HUES64 (cell line): ENCODE results near the gene SLC35F5.
"Not testable (repeated sequence)": the region's sequence is repeated elsewhere in the genome, so short reads cannot be mapped to it uniquely, and the experiment has no call there.

Experiments
- H3K27ac ChIP-seq: 2 replicates; pipeline ENCODE4 v1.7.0; 2013; ENCODE audit warnings: low read depth, low read length, inconsistent platforms
- H3K27me3 ChIP-seq: 2 replicates; pipeline ENCODE4 v1.6.1; 2013; ENCODE audit warnings: mild to moderate bottlenecking, low read length; ENCODE audit not compliant: insufficient read depth
- H3K36me3 ChIP-seq: 2 replicates; pipeline ENCODE4 v1.6.1; 2013; ENCODE audit warnings: mild to moderate bottlenecking, low read length; ENCODE audit not compliant: insufficient read depth
- H3K4me1 ChIP-seq: 2 replicates; pipeline ENCODE4 v1.6.1; 2013; ENCODE audit warnings: mild to moderate bottlenecking, low read length, moderate library complexity; ENCODE audit not compliant: insufficient read depth
- H3K4me3 ChIP-seq: 2 replicates; pipeline ENCODE4 v1.5.1; 2013; ENCODE audit warnings: mild to moderate bottlenecking, low read length, moderate library complexity
- H3K9ac ChIP-seq: 2 replicates; pipeline ENCODE4 v1.6.1; 2013; ENCODE audit warnings: mild to moderate bottlenecking, low read depth, low read length
- H3K9me3 ChIP-seq: 2 replicates; pipeline ENCODE4 v1.6.1; 2013; ENCODE audit warnings: low read depth, low read length; ENCODE audit not compliant: insufficient read depth
- WGBS: fragments of 150-250, 120-280 bp; methylation state at CpG from one replicate; pipeline ENCODE4 v1.1.7; 2013; ENCODE audit warnings: missing lambda C conversion rate; 5-methylcytosine and 5-hydroxymethylcytosine counted together

SLC35F5 gene

GRCh38 chr2:113711851-113712250 is 44.6 kb downstream of the SLC35F5 start:
- Histone ChIP-seq H3K36me3 (peaks cover 33% of the 10 kb centered on the region), H3K4me3 (no peak overlapping the region), H3K9ac (no peak overlapping the region), H3K27ac (no peak overlapping the region), H3K9me3 (no peaks in the 10 kb centered on the region), H3K4me1 (no peaks in the 10 kb centered on the region), H3K27me3 (no peaks in the 10 kb centered on the region)
- WGBS, result 97% methylated on average over 1 of the region's 1 CpG

- peaks cover 9% of the 10 kb centered on the region; the same call in 1 of the 2 replicates for H3K36me3 ChIP-seq
- no peaks in the 10 kb centered on the region for H3K4me1 ChIP-seq
- no peak overlapping the region for H3K9ac ChIP-seq
- WGBS, result 88% methylated on average over 3 of the region's 3 CpGs
- H3K27ac ChIP-seq, result peak overlapping the region; percentile 62; the same call in 1 of the 2 replicates
- H3K9me3 ChIP-seq, result no peaks in the 10 kb centered on the region
- H3K27me3 ChIP-seq, result no peaks in the 10 kb centered on the region
- no peak overlapping the region for H3K4me3 ChIP-seq
Observed at GRCh38 chr2:113709022-113709421, 47.4 kb downstream of the SLC35F5 start.

GRCh38 chr2:113707106-113707505 is 49.3 kb downstream of the SLC35F5 start:
- Histone ChIP-seq H3K36me3 (0 out of 2 replicates have a peak, but pooled peaks cover 4% of the 10 kb centered on the region), H3K4me1 (no peaks in the 10 kb centered on the region), H3K27me3 (no peaks in the 10 kb centered on the region), H3K4me3 (no peak overlapping the region), H3K9me3 (no peaks in the 10 kb centered on the region), H3K27ac (no peak overlapping the region), H3K9ac (no peak overlapping the region)
- 100% methylated on average over 1 of the region's 1 CpG for WGBS

GRCh38 chr2:113705982-113706523 is 50.4 kb downstream of the SLC35F5 start:
- no peaks in the 10 kb centered on the region for H3K9me3 ChIP-seq
- 0 out of 2 replicates have a peak, but pooled peaks cover 4% of the 10 kb centered on the region for H3K36me3 ChIP-seq
- H3K4me1 ChIP-seq, result no peaks in the 10 kb centered on the region
- H3K27ac ChIP-seq, result no peak overlapping the region; the same call in 1 of the 2 replicates
- no peak overlapping the region for H3K4me3 ChIP-seq
- H3K9ac ChIP-seq, result no peak overlapping the region
- WGBS, result 93% methylated on average over 6 of the region's 7 CpGs
- H3K27me3 ChIP-seq, result no peaks in the 10 kb centered on the region

- not testable (repeated sequence) for H3K4me3 ChIP-seq, H3K27ac ChIP-seq, H3K36me3 ChIP-seq, H3K9me3 ChIP-seq, H3K9ac ChIP-seq, H3K4me1 ChIP-seq, H3K27me3 ChIP-seq
- 92% methylated on average over 54 of the region's 54 CpGs for WGBS
Observed at GRCh38 chr2:113704300-113704993, 52.0 kb downstream of the SLC35F5 start.

GRCh38 chr2:113703386-113704299 is 52.8 kb downstream of the SLC35F5 start:
- Histone ChIP-seq H3K27me3 (no peaks in the 10 kb centered on the region), H3K9ac (no peak overlapping the region), H3K4me1 (no peaks in the 10 kb centered on the region), H3K9me3 (no peaks in the 10 kb centered on the region), H3K36me3 (0 out of 2 replicates have a peak, but pooled peaks cover 4% of the 10 kb centered on the region), H3K27ac (no peak overlapping the region), H3K4me3 (no peak overlapping the region)
- 96% methylated on average over 25 of the region's 25 CpGs for WGBS

- Histone ChIP-seq H3K27me3 (no peaks in the 10 kb centered on the region), H3K9me3 (no peaks in the 10 kb centered on the region), H3K36me3 (0 out of 2 replicates have a peak, but pooled peaks cover 4% of the 10 kb centered on the region), H3K4me1 (no peaks in the 10 kb centered on the region), H3K9ac (no peak overlapping the region), H3K27ac (no peak overlapping the region), H3K4me3 (no peak overlapping the region)
- WGBS, result 80% methylated on average over 17 of the region's 17 CpGs
Observed at GRCh38 chr2:113700186-113700841, 56.1 kb downstream of the SLC35F5 start.

GRCh38 chr2:113698892-113699447 is 57.5 kb downstream of the SLC35F5 start:
- WGBS, result 93% methylated on average over 5 of the region's 5 CpGs
- Histone ChIP-seq H3K27me3 (no peaks in the 10 kb centered on the region), H3K9me3 (no peaks in the 10 kb centered on the region), H3K4me1 (no peaks in the 10 kb centered on the region), H3K36me3 (no peaks in the 10 kb centered on the region), H3K4me3 (no peak overlapping the region), H3K27ac (no peak overlapping the region), H3K9ac (no peak overlapping the region)

GRCh38 chr2:113698251-113698650 is 58.2 kb downstream of the SLC35F5 start:
- H3K36me3 ChIP-seq, H3K27ac ChIP-seq, H3K27me3 ChIP-seq, H3K4me1 ChIP-seq, H3K4me3 ChIP-seq, H3K9ac ChIP-seq, H3K9me3 ChIP-seq: not testable (repeated sequence)
- no CpG with 5 or more reads among the region's 2 CpGs for WGBS

- H3K9ac ChIP-seq, result no peak overlapping the region
- H3K27ac ChIP-seq, result no peak overlapping the region
- no peak overlapping the region for H3K4me3 ChIP-seq
- H3K27me3 ChIP-seq, result no peaks in the 10 kb centered on the region
- no peaks in the 10 kb centered on the region for H3K36me3 ChIP-seq
- 95% methylated on average over 4 of the region's 4 CpGs for WGBS
- no peaks in the 10 kb centered on the region for H3K9me3 ChIP-seq
- no peaks in the 10 kb centered on the region for H3K4me1 ChIP-seq
Observed at GRCh38 chr2:113697516-113697915, 58.9 kb downstream of the SLC35F5 start.
